GM04504 (cell line): ENCODE measurements around the gene PGS1.
"Not testable (repeated sequence)": the region's sequence is repeated elsewhere in the genome, so short reads cannot be mapped to it uniquely, and the experiment has no call there.

Source experiments
- DNase-seq: peaks from one replicate; pipeline ENCODE4 v3.0.0-alpha.2; 2012; ENCODE audit warnings: low read depth

PGS1 gene

GRCh38 chr17:78448356-78448993 lies 70.0 kb downstream of the PGS1 start:
- no peak for DNase-seq

- no peak for DNase-seq
Measured at GRCh38 chr17:78449983-78450595, 71.6 kb downstream of the PGS1 start.

DNA sequence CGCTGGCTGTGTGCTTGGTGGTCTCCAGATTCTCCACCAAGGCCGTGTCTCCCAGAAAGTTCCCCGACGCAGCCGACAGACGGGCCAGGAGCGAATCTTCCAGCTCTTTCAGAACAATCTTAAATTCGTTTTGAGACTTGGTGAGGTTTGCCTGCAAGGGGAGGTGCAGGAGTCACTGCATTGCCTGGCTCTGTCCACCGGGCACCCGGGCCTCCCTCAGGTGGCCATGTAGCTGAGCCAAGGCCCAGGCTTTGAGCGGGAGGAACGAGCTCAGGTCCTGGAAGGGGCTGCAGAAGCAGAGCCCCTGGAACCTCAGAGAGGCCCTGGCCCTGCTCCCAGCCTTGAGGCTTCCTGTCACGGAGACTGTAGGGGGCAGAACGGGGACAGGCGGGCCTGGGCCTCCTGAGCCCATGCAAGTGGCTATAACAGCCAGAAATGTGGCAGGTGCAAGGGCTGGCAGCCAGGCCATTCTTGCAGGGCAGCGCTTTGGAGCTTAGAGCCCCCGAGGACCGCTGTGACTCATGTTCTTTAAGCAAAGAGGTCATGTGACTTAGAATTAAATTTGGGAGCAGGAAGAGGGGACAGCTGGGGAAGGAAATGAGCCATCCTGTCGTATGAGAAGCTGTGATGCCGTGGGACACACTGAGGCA lies 72.4 kb downstream of the PGS1 start:
- no peak for DNase-seq

DNA sequence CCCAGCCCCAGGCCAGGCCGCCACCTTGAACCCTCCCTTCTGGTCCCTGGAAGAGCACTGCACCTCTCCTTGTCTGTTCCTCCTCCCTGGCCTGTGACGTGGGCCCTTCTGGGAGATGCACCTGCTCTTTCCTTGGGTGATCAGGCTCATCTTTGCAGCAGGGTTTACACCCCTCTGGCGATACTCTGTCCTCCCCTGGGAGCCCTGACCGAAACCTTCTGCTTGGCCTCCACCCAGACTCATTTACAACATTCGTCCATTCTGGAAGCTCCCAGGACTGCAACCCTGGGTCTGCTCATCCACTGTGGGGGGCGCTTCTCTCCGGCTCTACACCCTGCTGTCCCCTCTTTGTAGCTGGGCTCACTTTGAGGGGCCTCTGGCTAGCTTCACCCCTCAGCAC lies 73.3 kb downstream of the PGS1 start:
- no peak for DNase-seq

DNA sequence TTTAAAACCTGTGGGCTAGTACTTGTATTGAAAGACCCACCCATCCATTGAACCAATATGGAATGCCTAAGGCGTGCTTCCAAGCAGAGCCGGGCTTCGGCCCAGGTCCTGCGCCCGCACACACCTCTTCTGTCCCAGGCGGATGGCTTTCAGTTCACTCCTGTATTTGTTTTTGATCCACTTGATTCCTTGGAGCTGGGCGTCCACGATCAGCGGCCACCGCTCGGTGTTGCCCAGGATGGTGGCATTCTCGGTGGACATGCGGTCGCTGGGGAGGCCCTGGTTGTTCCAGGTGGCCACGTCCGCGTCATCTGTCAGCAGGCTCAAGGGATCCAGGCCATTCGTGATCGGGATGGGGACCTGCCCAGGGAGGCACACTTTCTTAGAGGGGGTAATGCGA lies 75.9 kb downstream of the PGS1 start:
- DNase-seq, result no peak

DNA sequence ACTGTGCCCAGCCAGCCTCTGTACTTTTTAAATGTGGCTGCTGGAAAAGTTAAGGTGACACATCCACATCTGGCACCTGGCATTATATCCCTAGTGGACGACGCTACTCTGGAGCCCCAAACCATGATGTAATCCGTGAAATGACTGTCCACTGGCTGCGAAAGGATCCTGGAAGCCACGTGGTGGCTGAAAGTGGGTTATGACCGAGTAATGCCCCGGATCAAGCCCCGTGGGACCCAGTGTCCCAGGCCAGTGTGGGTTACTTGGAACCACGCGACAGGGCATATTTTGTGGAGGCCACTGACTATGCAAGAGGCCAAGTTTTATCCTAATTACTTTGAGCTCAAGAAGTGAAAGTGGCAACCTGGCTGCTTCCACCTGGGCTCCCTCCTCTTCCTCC lies 79.6 kb downstream of the PGS1 start:
- no peak for DNase-seq

- no peak for DNase-seq
Measured at GRCh38 chr17:78458736-78459335, 80.4 kb downstream of the PGS1 start.

DNA sequence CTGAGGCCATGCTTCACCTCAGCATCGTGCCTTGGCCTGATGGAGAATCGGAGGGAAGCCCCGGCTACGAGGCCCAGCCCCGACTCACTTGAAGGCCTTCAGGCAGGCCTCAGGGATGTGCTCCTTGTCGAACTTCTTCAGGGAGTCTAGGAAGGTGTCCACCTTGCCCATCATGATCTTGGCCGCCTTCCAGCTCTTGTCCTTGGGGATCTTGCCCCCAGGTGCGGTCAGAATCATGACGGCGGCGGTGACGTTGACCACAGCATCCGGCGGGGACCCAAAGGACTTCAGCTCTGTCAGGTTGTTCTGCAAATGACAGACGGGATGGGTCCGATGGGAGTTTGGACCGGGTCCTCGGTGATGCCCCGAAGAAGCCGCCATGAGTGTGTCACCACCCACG lies 81.2 kb downstream of the PGS1 start:
- DNase-seq, result no peak

- no peak for DNase-seq
Measured at GRCh38 chr17:78460176-78460675, 81.8 kb downstream of the PGS1 start.

DNA sequence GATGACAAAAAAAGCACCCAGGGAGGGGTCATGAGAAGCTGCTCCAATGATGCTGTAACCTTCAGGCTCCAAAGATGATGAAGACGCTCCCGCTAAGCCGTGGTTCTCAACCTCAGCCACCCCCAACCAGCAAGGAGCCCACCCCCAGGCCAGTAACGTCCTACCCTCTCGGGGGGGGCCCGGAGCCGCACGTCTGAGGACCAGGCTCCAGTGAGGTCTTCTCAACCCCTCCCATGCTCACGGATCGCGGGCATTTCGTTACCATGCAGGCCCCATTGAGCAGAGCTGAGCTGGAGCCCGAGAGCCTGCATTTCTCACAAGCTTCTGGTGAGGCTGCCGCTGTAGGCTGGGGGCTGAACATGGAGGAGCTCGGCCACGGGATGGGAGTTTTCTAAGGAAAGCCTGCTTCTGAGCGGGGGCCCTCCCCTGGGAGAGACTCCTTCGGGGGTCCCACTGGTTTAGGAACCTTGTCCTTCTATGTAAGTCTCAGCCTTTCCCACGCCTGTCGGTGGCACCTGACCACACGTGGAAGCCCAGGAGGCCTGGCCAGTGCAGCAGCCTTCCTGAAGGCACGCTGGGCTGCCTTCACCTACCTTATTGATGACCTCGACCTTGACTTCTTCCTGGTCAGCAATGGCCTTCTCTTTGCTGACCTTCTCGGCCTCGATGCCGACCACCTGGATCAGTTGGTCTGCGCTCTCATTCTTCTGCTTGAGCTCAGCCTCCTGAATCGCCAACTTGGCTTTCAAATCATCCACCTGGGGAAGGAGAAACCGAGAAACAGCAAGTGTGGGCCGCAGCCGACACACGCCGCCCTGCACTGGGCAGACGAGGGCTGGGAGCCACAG lies 82.7 kb downstream of the PGS1 start:
- no peak for DNase-seq

GRCh38 chr17:78461799-78462053 lies 83.3 kb downstream of the PGS1 start:
- DNase-seq, result no peak

DNA sequence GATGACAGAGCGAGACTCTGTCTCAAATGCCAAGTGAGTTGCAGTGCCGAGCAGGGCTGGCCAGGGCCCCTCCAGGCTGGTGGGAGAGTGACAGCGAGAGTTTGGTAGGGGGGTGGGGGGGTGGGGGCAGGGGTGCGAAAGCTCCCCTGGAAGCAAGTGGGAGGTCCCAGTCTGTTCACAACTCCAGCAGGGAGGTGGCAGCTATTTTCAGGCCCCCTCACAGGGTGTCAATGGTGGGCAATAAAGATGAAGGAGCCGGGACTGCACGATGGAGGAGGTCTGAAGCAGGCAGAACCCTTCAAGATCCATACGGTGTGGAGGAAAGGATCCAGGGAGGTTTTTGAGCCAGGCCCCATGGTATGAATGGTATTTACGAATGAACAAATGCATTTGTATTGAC lies 83.7 kb downstream of the PGS1 start:
- DNase-seq, result no peak

GRCh38 chr17:78466109-78466785 lies 87.8 kb downstream of the PGS1 start:
- DNase-seq, result not testable (repeated sequence)

- no peak for DNase-seq
Measured at GRCh38 chr17:78466786-78467715, 88.6 kb downstream of the PGS1 start.

- DNase-seq, result no peak
Measured at GRCh38 chr17:78468366-78468765, 89.9 kb downstream of the PGS1 start.

DNA sequence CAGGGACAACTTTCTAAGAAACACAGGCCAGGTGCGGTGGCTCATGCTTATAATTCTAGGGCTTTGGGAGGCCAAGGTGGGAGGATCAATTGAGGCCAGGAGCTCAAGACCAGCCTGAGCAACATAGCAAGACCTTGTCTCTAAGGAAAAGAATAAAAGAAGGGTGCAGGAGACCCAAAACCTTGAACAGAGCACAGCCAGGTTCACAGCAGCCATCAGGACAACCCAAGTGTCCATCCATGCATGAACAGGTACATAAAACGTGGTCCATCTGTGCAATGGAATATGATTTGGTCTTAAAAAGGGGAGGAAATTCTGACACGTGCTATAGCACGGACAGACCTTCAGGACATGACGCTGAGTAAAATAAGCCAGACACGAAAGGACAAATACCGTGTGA lies 91.0 kb downstream of the PGS1 start:
- no peak for DNase-seq

- no peak for DNase-seq
Measured at GRCh38 chr17:78471635-78472034, 93.2 kb downstream of the PGS1 start.

DNA sequence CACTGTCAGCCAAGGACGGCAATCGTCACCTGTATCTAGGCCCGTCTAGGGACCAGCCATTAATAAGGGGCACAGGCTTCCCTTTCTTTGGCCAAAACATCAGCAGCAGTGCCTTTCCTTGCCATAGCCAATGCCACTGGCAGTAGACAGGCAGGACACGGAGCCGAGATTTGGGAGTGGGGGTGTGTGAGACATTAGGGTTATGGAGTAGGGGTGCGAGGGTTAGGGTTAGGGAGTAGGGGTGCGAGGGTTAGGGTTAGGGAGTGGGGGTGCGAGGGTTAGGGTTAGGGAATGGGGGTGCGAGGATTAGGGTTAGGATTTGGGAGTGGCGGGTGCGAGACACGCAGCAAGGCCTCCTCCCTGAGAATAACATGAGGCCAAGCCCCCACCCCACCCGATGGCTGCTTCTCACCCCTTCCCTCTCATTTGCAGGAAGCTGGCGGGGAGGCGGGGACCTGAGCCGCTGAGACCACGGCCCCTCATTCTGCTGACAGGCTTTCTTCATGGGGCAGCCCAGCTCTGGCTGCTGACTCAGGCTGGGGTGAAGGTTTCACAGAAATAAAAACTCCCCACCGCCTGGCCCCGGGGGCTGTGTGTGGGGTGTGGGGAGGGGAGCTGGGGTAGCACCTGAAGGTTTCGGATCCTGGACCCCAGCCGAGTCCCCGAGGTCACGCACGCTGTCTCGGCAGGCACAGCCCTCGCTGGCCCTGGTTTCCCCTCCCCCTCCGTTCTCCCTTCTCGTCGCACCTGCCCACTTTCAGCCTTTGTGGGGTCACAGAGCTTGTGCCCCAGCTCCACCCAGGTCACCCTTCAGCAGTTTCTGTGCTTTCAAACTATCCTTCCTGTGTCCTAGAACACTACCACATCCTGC lies 93.8 kb downstream of the PGS1 start:
- DNase-seq, result no peak

- no peak for DNase-seq
Measured at GRCh38 chr17:78473951-78474613, 95.6 kb downstream of the PGS1 start.
